K562 (cell line): ENCODE measurements around the gene ANKRD45. TPM values are rescaled to one million over a fixed set of nuclear protein-coding genes. Genes with fewer than 3 reads are reported as not detected.

Source experiments
- AFF4 ChIP-seq: sonication (generic); formaldehyde crosslinking; IDR thresholded peaks from 2 replicates; pipeline ENCODE4 v1.8.0; 2023; ENCODE audit warnings: mild to moderate bottlenecking, missing genetic modification reagents
- C11orf30 ChIP-seq: fragments of 450-650 bp; IDR thresholded peaks from 2 replicates; pipeline ENCODE4 v1.6.1; 2016; ENCODE audit warnings: low read depth, mild to moderate bottlenecking
- CHD4 ChIP-seq: fragments of 200-600 bp; sonication (generic); IDR thresholded peaks from 3 replicates; pipeline ENCODE4 v1.6.1; 2012; ENCODE audit warnings: low read depth, mild to moderate bottlenecking, mixed read lengths, low read length, inconsistent platforms; ENCODE audit not compliant: insufficient read depth, insufficient replicate concordance, poor library complexity, severe bottlenecking
- MTA1 ChIP-seq: fragments of 450-650 bp; IDR thresholded peaks from 2 replicates; pipeline ENCODE4 v1.6.1; 2017; ENCODE audit warnings: borderline replicate concordance
- NUFIP1 ChIP-seq: fragments of 450-650 bp; IDR thresholded peaks from 2 replicates; pipeline ENCODE4 v1.6.1; 2018; ENCODE audit not compliant: partially characterized antibody
- POLR2A ChIP-seq: fragments of 450-650 bp; conservative IDR thresholded peaks from 2 replicates; pipeline ENCODE4 v1.6.1; 2016
- RFX1 ChIP-seq: fragments of 450-650 bp; IDR thresholded peaks from 2 replicates; pipeline ENCODE4 v1.6.1; 2016; ENCODE audit warnings: mild to moderate bottlenecking, moderate library complexity
- RHOXF2B ChIP-seq: fragments of 250-450 bp; sonication (Bioruptor Pico); conservative IDR thresholded peaks from 2 replicates; pipeline ENCODE4 v1.5.1; 2021
- RREB1 ChIP-seq: fragments of 250-450 bp; sonication (Bioruptor Pico); IDR thresholded peaks from 2 replicates; pipeline ENCODE4 v1.4.0; 2020
- SIN3A ChIP-seq, 2 experiments: fragments of 150-350 bp in 1 of 2; IDR thresholded peaks; 2 replicates each; pipeline ENCODE4 v1.6.1; 2011 to 2016; ENCODE audit warnings: borderline replicate concordance in 2 of 2, low read depth in 2 of 2, low read length in 2 of 2, mild to moderate bottlenecking in 2 of 2, moderate library complexity in 2 of 2; ENCODE audit not compliant: control insufficient read depth in 1 of 2
- STAT5B ChIP-seq: fragments of 250-450 bp; sonication (Bioruptor Pico); IDR thresholded peaks from 2 replicates; pipeline ENCODE4 v1.8.0; 2021; ENCODE audit warnings: mild to moderate bottlenecking, inconsistent platforms
- ZNF79 ChIP-seq: fragments of 250-450 bp; sonication (Bioruptor Pico); IDR thresholded peaks from 2 replicates; pipeline ENCODE4 v1.4.0; 2020; ENCODE audit warnings: low read depth, mild to moderate bottlenecking, moderate library complexity
- ZNF830 ChIP-seq: fragments of 250-450 bp; sonication (Bioruptor Pico); IDR thresholded peaks from 2 replicates; pipeline ENCODE4 v1.5.0; 2021; ENCODE audit warnings: mild to moderate bottlenecking
- polyA plus RNA-seq, 8 experiments: library from polyadenylated mRNA; depleted of rRNA in 4 of 8; stranded (reverse) in 5 of 8; unstranded in 3 of 8; fragments of >200 nt; fragmentation: Nextera tagmentation in 2 of 8; fragmentation: Illumina TruSeq in 1 of 8; extraction: Ambion mirVana in 2 of 8; extraction: Trizol in 1 of 8; gene quantifications; 2 replicates each; pipeline versions ENCODE4 v1.2.1 to v1.2.3, GENCODE V29; 2011 to 2014; ENCODE audit warnings: inconsistent platforms in 1 of 8, missing spikeins in 1 of 8
- total RNA-seq, 7 experiments: library from RNA; depleted of rRNA in 6 of 7; stranded (reverse); fragments of >200 nt in 6 of 7; fragmentation: Illumina TruSeq in 2 of 7; extraction: Trizol in 2 of 7; gene quantifications; 2 replicates each; pipeline versions ENCODE4 v1.2.1 to v1.2.3, GENCODE V29; 2011 to 2021; ENCODE audit warnings: low replicate concordance in 1 of 7
- TF ChIP-seq, protein P1 (sequence below): fragments of 450-650 bp; formaldehyde crosslinking; IDR thresholded peaks from 2 replicates; pipeline ENCODE4 v1.4.0; 2020; ENCODE audit warnings: mild to moderate bottlenecking, moderate library complexity

The ANKRD45 gene
- total and polyA plus RNA-seq, 9 of the 15 experiments (the other 6 are each of a cell fraction or from before 2014, with no cell fraction given): 0.10 to 0.30 (median 0.11) TPM; not detected in 2

DNA sequence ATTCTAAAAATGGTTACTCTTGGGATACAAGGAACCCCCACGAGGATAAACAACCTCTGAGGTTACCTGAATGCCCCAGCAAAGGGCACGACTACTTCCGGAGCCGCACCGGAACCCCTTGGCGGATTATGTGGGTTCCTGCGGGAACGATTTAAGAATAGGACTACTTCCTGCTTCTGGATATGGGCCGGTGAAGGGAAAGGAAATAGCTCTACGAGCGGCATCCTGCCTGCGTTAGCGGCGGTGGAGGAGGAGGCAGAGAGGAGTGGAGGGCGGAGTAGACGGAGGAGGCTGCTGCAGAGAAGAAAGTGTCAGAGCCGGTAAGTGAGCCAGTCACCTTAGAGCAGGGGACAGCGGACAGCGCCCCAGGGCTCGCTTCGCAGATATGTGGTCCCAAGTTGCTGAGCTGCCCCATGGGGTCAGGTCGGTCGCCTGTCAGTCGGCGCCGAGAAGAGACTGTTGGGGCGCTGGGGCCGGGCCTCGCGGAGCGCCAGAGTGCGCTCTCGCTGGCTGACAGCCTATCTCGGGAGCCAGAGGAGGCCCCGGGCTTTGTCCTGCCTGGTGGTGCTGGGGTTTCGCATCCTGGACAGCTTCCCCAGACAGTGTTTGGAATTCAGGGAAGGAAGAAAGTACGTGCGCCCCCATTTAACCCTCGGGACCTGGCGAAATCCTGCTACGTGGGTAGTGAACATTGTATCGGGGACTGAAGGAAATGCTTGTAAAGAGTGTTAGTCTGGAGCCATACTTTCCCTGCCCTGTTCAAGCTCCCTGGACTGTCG is 45.3 kb upstream of the ANKRD45 start, which contains the start of gene KLHL20 (continued):
- 0 out of 2 replicates have a peak, but pooled peaks have one; percentile 23 for TF ChIP-seq ZNF830 (CRISPR knock-in tag)
- TF ChIP-seq RREB1 (CRISPR knock-in tag): peak; percentile 50; the same call in 1 of the 2 replicates
- no peak for TF ChIP-seq STAT5B (CRISPR knock-in tag)
- TF ChIP-seq SIN3A (IDR thresholded peaks at IDR 0.05; ENCODE audit: borderline replicate concordance in 2 of 2, control insufficient read depth in 1 of 2, low read depth in 2 of 2, low read length in 2 of 2): peak; percentile 73 to 89
- TF ChIP-seq C11orf30: peak; percentile 95
- TF ChIP-seq POLR2A: peak; percentile 98
- TF ChIP-seq MTA1: peak; percentile 65; the same call in 1 of the 2 replicates
- TF ChIP-seq, protein P1, sequence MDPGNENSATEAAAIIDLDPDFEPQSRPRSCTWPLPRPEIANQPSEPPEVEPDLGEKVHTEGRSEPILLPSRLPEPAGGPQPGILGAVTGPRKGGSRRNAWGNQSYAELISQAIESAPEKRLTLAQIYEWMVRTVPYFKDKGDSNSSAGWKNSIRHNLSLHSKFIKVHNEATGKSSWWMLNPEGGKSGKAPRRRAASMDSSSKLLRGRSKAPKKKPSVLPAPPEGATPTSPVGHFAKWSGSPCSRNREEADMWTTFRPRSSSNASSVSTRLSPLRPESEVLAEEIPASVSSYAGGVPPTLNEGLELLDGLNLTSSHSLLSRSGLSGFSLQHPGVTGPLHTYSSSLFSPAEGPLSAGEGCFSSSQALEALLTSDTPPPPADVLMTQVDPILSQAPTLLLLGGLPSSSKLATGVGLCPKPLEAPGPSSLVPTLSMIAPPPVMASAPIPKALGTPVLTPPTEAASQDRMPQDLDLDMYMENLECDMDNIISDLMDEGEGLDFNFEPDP (CRISPR knock-in tag): no peak
- peak; percentile 79; the same call in 1 of the 2 replicates for TF ChIP-seq AFF4 (CRISPR knock-in tag)
- TF ChIP-seq ZNF79 (CRISPR knock-in tag): peak; percentile 53
- TF ChIP-seq CHD4: no peak
- TF ChIP-seq NUFIP1: no peak
- TF ChIP-seq RHOXF2B (CRISPR knock-in tag): no peak
- no peak for TF ChIP-seq RFX1
